H1 (cell line): Measurements from ENCODE around the gene FBXO45. TPM values are rescaled to one million over a fixed set of nuclear protein-coding genes. Genes with fewer than 3 reads are reported as not detected.

Experiments
- CTCF ChIA-PET: fragments of 300-600 bp; sonication (Branson Sonifier 250); formaldehyde crosslinking; loops from one replicate; lab custom pipeline; 2021; ENCODE audit not compliant: partially characterized antibody; lab: Charles Lee
- POLR2A ChIA-PET: fragments of 300-600 bp; sonication (Branson Sonifier 250); formaldehyde crosslinking; loops from one replicate; lab custom pipeline; 2021; ENCODE audit warnings: inconsistent platforms; ENCODE audit not compliant: partially characterized antibody; lab: Charles Lee
- DNase-seq, 2 experiments: peaks; one replicate each; pipeline versions ENCODE4 v3.0.0 to v3.0.0-alpha.2; 2010 to 2022; ENCODE audit warnings: low spot score in 2 of 2, low read depth in 1 of 2, mixed read lengths in 1 of 2
- FAIRE-seq: peaks from 2 replicates; lab custom pipeline; 2011; peaks lifted over from hg19 to GRCh38; lab: Jason Lieb, UNC
- H2AFZ ChIP-seq: 2 replicates; pipeline ENCODE4 v1.8.1; 2012; ENCODE audit warnings: low read length, inconsistent platforms
- H2AK5ac ChIP-seq: 2 replicates; pipeline ENCODE4 v1.6.1; 2013; ENCODE audit warnings: low read depth, low read length
- H2BK120ac ChIP-seq: replicated peaks from 2 replicates; pipeline ENCODE3; 2013; ENCODE audit warnings: low read depth, low read length, inconsistent platforms
- H2BK12ac ChIP-seq: 2 replicates; pipeline ENCODE4 v1.6.1; 2013; ENCODE audit warnings: low read depth, low read length
- H2BK15ac ChIP-seq: 2 replicates; pipeline ENCODE4 v1.6.1; 2013; ENCODE audit warnings: low read length
- H2BK20ac ChIP-seq: 2 replicates; pipeline ENCODE4 v1.6.1; 2013; ENCODE audit warnings: low read length
- H2BK5ac ChIP-seq: 2 replicates; pipeline ENCODE4 v1.6.1; 2013; ENCODE audit warnings: low read depth, low read length
- H3K14ac ChIP-seq: 2 replicates; pipeline ENCODE4 v1.6.1; 2013; ENCODE audit warnings: inconsistent platforms; ENCODE audit not compliant: insufficient read length
- H3K18ac ChIP-seq: 2 replicates; pipeline ENCODE4 v1.6.1; 2013; ENCODE audit warnings: low read length; ENCODE audit errors: extremely low read depth
- H3K23ac ChIP-seq: 2 replicates; pipeline ENCODE4 v1.6.1; 2013; ENCODE audit warnings: inconsistent platforms; ENCODE audit not compliant: insufficient read length
- H3K23me2 ChIP-seq: 2 replicates; pipeline ENCODE4 v1.6.1; 2013; ENCODE audit warnings: low read depth, low read length
- H3K27ac ChIP-seq: 2 replicates; pipeline ENCODE4 v1.6.1; 2011; ENCODE audit warnings: low read depth, low read length, inconsistent platforms
- H3K27me3 ChIP-seq, 4 experiments: replicated peaks in 1 of 4; 1 replicate in 1 of 4; 2 replicates in 3 of 4; pipeline versions ENCODE4 v1.6.1 to v1.8.1; 2011 to 2013; ENCODE audit warnings: low read length in 3 of 4, mild to moderate bottlenecking in 3 of 4, inconsistent platforms in 2 of 4, mixed read lengths in 2 of 4, moderate library complexity in 1 of 4; ENCODE audit not compliant: control insufficient read depth in 3 of 4, insufficient read depth in 3 of 4; ENCODE audit errors: extremely low read depth in 1 of 4
- H3K36me3 ChIP-seq, 4 experiments: 2 replicates each; pipeline versions ENCODE4 v1.6.1 to v1.8.1; 2011 to 2013; ENCODE audit warnings: mild to moderate bottlenecking in 4 of 4, low read length in 3 of 4, moderate library complexity in 2 of 4, control low read depth in 1 of 4, inconsistent platforms in 1 of 4; ENCODE audit not compliant: insufficient read depth in 4 of 4, control insufficient read depth in 2 of 4
- H3K4ac ChIP-seq: replicated peaks from 2 replicates; pipeline ENCODE3; 2013; ENCODE audit warnings: low read length, low read depth, mixed read lengths, inconsistent platforms; ENCODE audit not compliant: insufficient read length
- H3K4me1 ChIP-seq, 4 experiments: replicated peaks in 1 of 4; 1 replicate in 1 of 4; 2 replicates in 3 of 4; pipeline versions ENCODE4 v1.6.1 to v1.8.1; 2011 to 2013; ENCODE audit warnings: low read length in 3 of 4, inconsistent platforms in 2 of 4, mixed read lengths in 1 of 4; ENCODE audit not compliant: insufficient read depth in 4 of 4, control insufficient read depth in 3 of 4
- H3K4me2 ChIP-seq, 2 experiments: 2 replicates each; pipeline versions ENCODE4 v1.6.1 to v1.8.1; 2011 to 2013; ENCODE audit warnings: low read depth in 2 of 2, low read length in 2 of 2, control low read depth in 1 of 2, inconsistent platforms in 1 of 2, mild to moderate bottlenecking in 1 of 2; ENCODE audit not compliant: insufficient read depth in 1 of 2
- H3K4me3 ChIP-seq, 4 experiments: fragments of 200-600, 300-600 bp in 1 of 4; sonication (generic), shearing (Covaris generic), sonication (Bioruptor Twin) in 1 of 4; 2 replicates each; pipeline versions ENCODE4 v1.5.1 to v1.8.1; 2011 to 2016; ENCODE audit warnings: low read length in 4 of 4, low read depth in 3 of 4, control low read depth in 2 of 4, inconsistent platforms in 2 of 4, mild to moderate bottlenecking in 2 of 4, mixed read lengths in 1 of 4, moderate library complexity in 1 of 4; ENCODE audit not compliant: insufficient read depth in 2 of 4; ENCODE audit errors: extremely low read depth in 1 of 4
- H3K56ac ChIP-seq: replicated peaks from 2 replicates; pipeline ENCODE3; 2013; ENCODE audit warnings: low read depth, mild to moderate bottlenecking, mixed read lengths, low read length, inconsistent platforms; ENCODE audit not compliant: insufficient read length
- H3K79me1 ChIP-seq: 2 replicates; pipeline ENCODE4 v1.6.1; 2013; ENCODE audit warnings: low read depth, low read length, control low read depth
- H3K79me2 ChIP-seq, 2 experiments: 2 replicates each; pipeline versions ENCODE4 v1.6.1 to v1.8.1; 2012 to 2013; ENCODE audit warnings: low read length in 2 of 2, mild to moderate bottlenecking in 2 of 2, inconsistent platforms in 1 of 2; ENCODE audit not compliant: insufficient read depth in 2 of 2, control insufficient read depth in 1 of 2
- H3K9ac ChIP-seq, 4 experiments: replicated peaks in 1 of 4; 1 replicate in 1 of 4; 2 replicates in 3 of 4; pipeline versions ENCODE4 v1.6.1 to v1.8.1; 2011 to 2013; ENCODE audit warnings: low read depth in 3 of 4, low read length in 3 of 4, control low read depth in 2 of 4, mild to moderate bottlenecking in 2 of 4, moderate library complexity in 2 of 4, inconsistent platforms in 1 of 4; ENCODE audit errors: extremely low read depth in 1 of 4
- H3K9me3 ChIP-seq, 2 experiments: 2 replicates each; pipeline versions ENCODE4 v1.6.1 to v1.8.1; 2012 to 2013; ENCODE audit warnings: mild to moderate bottlenecking in 2 of 2, moderate library complexity in 2 of 2, control low read depth in 1 of 2, inconsistent platforms in 1 of 2, low read depth in 1 of 2, low read length in 1 of 2, mixed read lengths in 1 of 2; ENCODE audit not compliant: insufficient read depth in 2 of 2
- H4K20me1 ChIP-seq, 2 experiments: replicated peaks in 1 of 2; 2 replicates each; pipeline versions ENCODE3 to v1.8.1; 2011 to 2013; ENCODE audit warnings: inconsistent platforms in 2 of 2, low read length in 2 of 2, mild to moderate bottlenecking in 1 of 2; ENCODE audit not compliant: insufficient read depth in 2 of 2, control insufficient read depth in 1 of 2
- H4K5ac ChIP-seq: 2 replicates; pipeline ENCODE4 v1.6.1; 2013; ENCODE audit warnings: low read length, low read depth, mixed read lengths, inconsistent platforms; ENCODE audit not compliant: insufficient read length
- H4K8ac ChIP-seq: 2 replicates; pipeline ENCODE4 v1.8.0; 2013; ENCODE audit warnings: mild to moderate bottlenecking, moderate library complexity, low read length, inconsistent platforms; ENCODE audit not compliant: insufficient read depth; ENCODE audit errors: extremely low read depth
- H4K91ac ChIP-seq: replicated peaks from 2 replicates; pipeline ENCODE3; 2013; ENCODE audit warnings: low read length, mixed read lengths, inconsistent platforms; ENCODE audit not compliant: insufficient read length
- BCL11A ChIP-seq, 2 experiments: IDR thresholded peaks; one replicate each; pipeline ENCODE4 v1.6.1; 2011; ENCODE audit warnings: low read depth in 2 of 2, low read length in 2 of 2, mild to moderate bottlenecking in 2 of 2
- BRCA1 ChIP-seq: IDR thresholded peaks from 2 replicates; pipeline ENCODE4 v1.6.1; 2012; ENCODE audit warnings: low read depth, low read length, improper control_type of control experiment
- CHD2 ChIP-seq: IDR thresholded peaks from 2 replicates; pipeline ENCODE4 v1.6.1; 2012; ENCODE audit warnings: low read length, improper control_type of control experiment
- POLR2A ChIP-seq, 2 experiments: IDR thresholded peaks; 1 replicate in 1 of 2; 2 replicates in 1 of 2; pipeline ENCODE4 v1.6.1; 2011; ENCODE audit warnings: low read depth in 2 of 2, low read length in 2 of 2, mild to moderate bottlenecking in 2 of 2; ENCODE audit errors: control extremely low read depth in 1 of 2
- RXRA ChIP-seq: IDR thresholded peaks from 2 replicates; pipeline ENCODE4 v1.6.1; 2011; ENCODE audit warnings: low read depth, mild to moderate bottlenecking, low read length, moderate library complexity; ENCODE audit not compliant: insufficient read depth
- SIRT6 ChIP-seq: IDR thresholded peaks from one replicate; pipeline ENCODE4 v1.7.1; 2012; ENCODE audit warnings: low read length, inconsistent platforms
- SUZ12 ChIP-seq: fragments of 200-600 bp; sonication (generic); IDR thresholded peaks from 2 replicates; pipeline ENCODE4 v1.6.1; 2012; ENCODE audit warnings: mild to moderate bottlenecking, inconsistent platforms, low read length, moderate library complexity, mixed read lengths
- TAF7 ChIP-seq: optimal IDR thresholded peaks from 2 replicates; pipeline ENCODE3; 2011; ENCODE audit warnings: low read depth, mild to moderate bottlenecking, inconsistent platforms, low read length, moderate library complexity, borderline replicate concordance
- YY1 ChIP-seq: IDR thresholded peaks from 2 replicates; pipeline ENCODE4 v1.6.1; 2011; ENCODE audit warnings: low read depth, mild to moderate bottlenecking, low read length
- polyA plus RNA-seq, 7 experiments: library from polyadenylated mRNA; depleted of rRNA in 3 of 7; stranded (reverse) in 5 of 7; unstranded in 2 of 7; fragments of >200 nt in 5 of 7; fragments of 200-250 nt in 2 of 7; gene quantifications; 1 replicate in 5 of 7; 2 replicates in 1 of 7; 4 replicates in 1 of 7; pipeline versions ENCODE4 v1.2.1 to v1.2.3, GENCODE V29; 2011 to 2013; ENCODE audit warnings: missing spikeins in 2 of 7, mixed read lengths in 2 of 7
- total RNA-seq: library from RNA; stranded (reverse); fragmentation: NEBNext Ultra II Directional; extraction: Animal tissue kit (Norgen Biotek cat#: 25700); gene quantifications from 2 replicates; pipeline ENCODE4 v1.2.1, GENCODE V29; 2021
- TF ChIP-seq, protein P1 (sequence below): IDR thresholded peaks from 2 replicates; pipeline ENCODE4 v1.6.1; 2012; ENCODE audit warnings: low read length, inconsistent platforms
- TF ChIP-seq, protein P2 (sequence below): IDR thresholded peaks from 2 replicates; pipeline ENCODE4 v1.6.1; 2011; ENCODE audit warnings: low read depth, mild to moderate bottlenecking, low read length; ENCODE audit not compliant: insufficient read depth

The FBXO45 gene
- total and polyA plus RNA-seq, 2 of the 8 experiments (the other 6 are each of a cell fraction or from before 2014, with no cell fraction given) = 5.2 to 19.4 TPM

GRCh38 chr3:196558476-196558875 is 10.0 kb upstream of the FBXO45 start:
- Histone ChIP-seq H3K9me3 (no peaks in the 10 kb centered on the region), H3K56ac (no peak overlapping the region), H3K79me1 (no peaks in the 10 kb centered on the region; the same call in 1 of the 2 replicates), H3K14ac (no peak overlapping the region), H3K18ac (no peak overlapping the region), H2BK5ac (no peak overlapping the region), H3K36me3 (peaks cover 0 to 19% (median 3%) of the 10 kb centered on the region in 4 experiments; a peak in 4 of 8 replicates), H3K4me1 (no peaks in the 10 kb centered on the region), H4K8ac (no peak overlapping the region), H2BK15ac (no peak overlapping the region), H4K91ac (no peak overlapping the region)
- DNase-seq = no peak
- TF ChIP-seq TAF7 (no peak), POLR2A (IDR thresholded peaks at IDR 0.05; ENCODE audit: control extremely low read depth in 1 of 2, low read depth in 2 of 2, low read length in 2 of 2) (no peak), RXRA (no peak), CHD2 (no peak), BCL11A (IDR thresholded peaks at IDR 0.05; ENCODE audit: low read depth in 2 of 2, low read length in 2 of 2) (no peak), YY1 (no peak), SIRT6 (no peak), BRCA1 (no peak), SUZ12 (no peak)
- TF ChIP-seq, protein P1, sequence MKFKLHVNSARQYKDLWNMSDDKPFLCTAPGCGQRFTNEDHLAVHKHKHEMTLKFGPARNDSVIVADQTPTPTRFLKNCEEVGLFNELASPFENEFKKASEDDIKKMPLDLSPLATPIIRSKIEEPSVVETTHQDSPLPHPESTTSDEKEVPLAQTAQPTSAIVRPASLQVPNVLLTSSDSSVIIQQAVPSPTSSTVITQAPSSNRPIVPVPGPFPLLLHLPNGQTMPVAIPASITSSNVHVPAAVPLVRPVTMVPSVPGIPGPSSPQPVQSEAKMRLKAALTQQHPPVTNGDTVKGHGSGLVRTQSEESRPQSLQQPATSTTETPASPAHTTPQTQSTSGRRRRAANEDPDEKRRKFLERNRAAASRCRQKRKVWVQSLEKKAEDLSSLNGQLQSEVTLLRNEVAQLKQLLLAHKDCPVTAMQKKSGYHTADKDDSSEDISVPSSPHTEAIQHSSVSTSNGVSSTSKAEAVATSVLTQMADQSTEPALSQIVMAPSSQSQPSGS = no peak
- TF ChIP-seq, protein P2, sequence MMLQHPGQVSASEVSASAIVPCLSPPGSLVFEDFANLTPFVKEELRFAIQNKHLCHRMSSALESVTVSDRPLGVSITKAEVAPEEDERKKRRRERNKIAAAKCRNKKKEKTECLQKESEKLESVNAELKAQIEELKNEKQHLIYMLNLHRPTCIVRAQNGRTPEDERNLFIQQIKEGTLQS = no peak
- TF ChIP-seq, all 59 proteins: peak for 0
- H2AFZ ChIP-seq = no peak overlapping the region
- no peak overlapping the region for H2BK120ac ChIP-seq
- H3K23ac ChIP-seq = no peak overlapping the region
- H3K4me3 ChIP-seq = no peak overlapping the region
- no peak overlapping the region for H4K5ac ChIP-seq
- FAIRE-seq = no peak
- H4K20me1 ChIP-seq = peaks cover 0 to 4% of the 10 kb centered on the region in 2 experiments
- H2BK12ac ChIP-seq = no peak overlapping the region
- CTCF ChIA-PET = no interaction called here
- no peak overlapping the region for H3K4me2 ChIP-seq
- H3K27ac ChIP-seq = no peak overlapping the region
- H2AK5ac ChIP-seq = no peak overlapping the region
- H3K9ac ChIP-seq = no peak overlapping the region
- POLR2A ChIA-PET = interaction anchor here (6.3 kb wide), 1 partner anchor 10 kb away, joined by 27 read pairs; the partner anchor contains the start of genes FBXO45 and WDR53
- no peak overlapping the region for H3K4ac ChIP-seq
- no peaks in the 10 kb centered on the region for H3K27me3 ChIP-seq
- no peaks in the 10 kb centered on the region for H3K79me2 ChIP-seq
- no peak overlapping the region for H2BK20ac ChIP-seq
- H3K23me2 ChIP-seq = no peaks in the 10 kb centered on the region
